ENCODE measurements around the gene GNS. TPM values are rescaled to one million over a fixed set of nuclear protein-coding genes. Genes with fewer than 3 reads are reported as not detected.

Gene GNS
- total and polyA plus RNA-seq, 2 experiments from 2014 or later = 44.0 to 45.5 TPM

DNA sequence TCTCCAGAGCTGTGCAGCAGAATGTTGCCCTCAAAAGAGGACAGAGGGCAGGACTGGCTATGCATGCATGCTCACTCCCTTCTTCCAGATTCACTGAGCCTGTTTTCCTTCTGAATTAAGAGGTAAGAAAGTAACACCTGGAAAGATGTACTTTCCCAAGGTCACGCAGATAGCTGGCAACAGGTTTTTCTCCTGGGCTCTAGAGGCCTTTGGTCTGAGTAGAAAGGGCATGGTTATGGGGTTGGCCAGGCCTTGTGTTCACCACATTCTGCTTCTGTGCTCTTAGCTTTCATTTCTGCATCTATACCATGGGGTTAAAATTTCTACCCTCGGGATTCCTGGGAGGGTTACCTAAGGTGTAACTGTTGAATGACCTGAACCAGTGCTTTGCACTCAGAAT lies 91.4 kb downstream of the GNS start:
- DNase-seq (ENCODE audit: low read depth in 1 of 2, low spot score in 1 of 2) = no peak
- no peaks in the 10 kb centered on the region for H3K27me3 ChIP-seq
- peaks cover 74% of the 10 kb centered on the region for H3K4me1 ChIP-seq (ENCODE audit: low read depth)
- TF ChIP-seq CTCF (IDR thresholded peaks at IDR 0.05; ENCODE audit: low read depth, low read length) = no peak
- H3K9me3 ChIP-seq (ENCODE audit: low read depth) = no peaks in the 10 kb centered on the region
- no peak overlapping the region for H3K4me3 ChIP-seq
- H3K36me3 ChIP-seq = no peaks in the 10 kb centered on the region
- peak overlapping the region; percentile 95 for H3K27ac ChIP-seq

- no peak overlapping the region for H3K4me3 ChIP-seq
- no peak for TF ChIP-seq CTCF (IDR thresholded peaks at IDR 0.05; ENCODE audit: low read depth, low read length)
- peak overlapping the region; percentile 95 for H3K27ac ChIP-seq
- H3K4me1 ChIP-seq (ENCODE audit: low read depth) = peaks cover 65% of the 10 kb centered on the region
- no peaks in the 10 kb centered on the region for H3K36me3 ChIP-seq
- H3K27me3 ChIP-seq = no peaks in the 10 kb centered on the region
- H3K9me3 ChIP-seq (ENCODE audit: low read depth) = no peaks in the 10 kb centered on the region
- DNase-seq (ENCODE audit: low read depth in 1 of 2, low spot score in 1 of 2) = peak in 1 of 2 donors; percentile 36
Observed at GRCh38 chr12:64666054-64666914, 92.9 kb downstream of the GNS start.

- peak overlapping the region; percentile 95 for H3K27ac ChIP-seq
Observed at GRCh38 chr12:64665514-64665913, 93.7 kb downstream of the GNS start.

More at GRCh38 chr12:64665514-64665913, 93.7 kb downstream of the GNS start:
- Histone ChIP-seq H3K4me1 (ENCODE audit: low read depth) (peaks cover 62% of the 10 kb centered on the region), H3K27me3 (no peaks in the 10 kb centered on the region), H3K9me3 (ENCODE audit: low read depth) (no peaks in the 10 kb centered on the region), H3K4me3 (no peak overlapping the region), H3K36me3 (no peaks in the 10 kb centered on the region)
- peak in 1 of 2 donors; percentile 35 for DNase-seq (ENCODE audit: low read depth in 1 of 2, low spot score in 1 of 2)
- TF ChIP-seq CTCF (IDR thresholded peaks at IDR 0.05; ENCODE audit: low read depth, low read length) = no peak

Other genes with a start within 250 kb of the GNS start
- gene RASSF3, start 148.9 kb downstream of the GNS start, total RNA-seq = 16.9 and 23.6 TPM in 2 replicates
- gene RASSF3, start 148.9 kb downstream of the GNS start, polyA plus RNA-seq = 3.5 and 4.8 TPM in 2 replicates
- gene TBC1D30, start 65.2 kb upstream of the GNS start, total RNA-seq = 0.57 and 1.4 TPM in 2 replicates
- gene TBC1D30, start 65.2 kb upstream of the GNS start, polyA plus RNA-seq = 1.2 TPM in 2 replicates

Measured in cardiac muscle cell (in vitro differentiated cells and primary cell).